ENCODE results near the gene ANTKMT. TPM values are rescaled to one million over a fixed set of nuclear protein-coding genes. Genes with fewer than 3 reads are reported as not detected.

ANTKMT gene
- total RNA-seq, 1 donor from 2014 or later = 111 TPM

- DNase-seq (ENCODE audit: low read depth) = no peak
- H3K4me3 ChIP-seq (ENCODE audit: low read depth, low read length) = peak overlapping the region; percentile 76
- TF ChIP-seq CTCF (conservative IDR thresholded peaks at IDR 0.05; ENCODE audit: low read depth, low read length) = no peak
Measured at GRCh38 chr16:682493-683395, 38.2 kb upstream of the ANTKMT start.

GRCh38 chr16:683396-684070 lies 37.4 kb upstream of the ANTKMT start:
- peak overlapping the region; percentile 76 for H3K4me3 ChIP-seq (ENCODE audit: low read depth, low read length)
- no peak for TF ChIP-seq CTCF (conservative IDR thresholded peaks at IDR 0.05; ENCODE audit: low read depth, low read length)
- no peak for DNase-seq (ENCODE audit: low read depth)

- DNase-seq (ENCODE audit: low read depth) = no peak
- TF ChIP-seq CTCF (conservative IDR thresholded peaks at IDR 0.05; ENCODE audit: low read depth, low read length) = no peak
- peak within 1 kb of the TSS; percentile 76 for H3K4me3 ChIP-seq (ENCODE audit: low read depth, low read length)
Measured at GRCh38 chr16:684071-684794, 36.7 kb upstream of the ANTKMT start, which contains the start of gene JMJD8. TSS of gene JMJD8 (minus strand) at chr16:684334. CDS start at chr16:684319, 15 bp downstream.

GRCh38 chr16:684961-685696 lies 35.8 kb upstream of the ANTKMT start:
- TF ChIP-seq CTCF (conservative IDR thresholded peaks at IDR 0.05; ENCODE audit: low read depth, low read length) = no peak
- DNase-seq (ENCODE audit: low read depth) = no peak
- peak overlapping the region; percentile 76 for H3K4me3 ChIP-seq (ENCODE audit: low read depth, low read length)

- peak; percentile 61 for TF ChIP-seq CTCF (conservative IDR thresholded peaks at IDR 0.05; ENCODE audit: low read depth, low read length)
- H3K4me3 ChIP-seq (ENCODE audit: low read depth, low read length) = no peak overlapping the region
- DNase-seq (ENCODE audit: low read depth) = no peak
Measured at GRCh38 chr16:685967-686366, 35.0 kb upstream of the ANTKMT start.

Data from epithelial cell of proximal tubule (primary cell).